Stimulated activated naive CD8-positive, alpha-beta T cell treated with anti-CD3 and anti-CD28 coated beads, Interleukin-15, Interleukin-2, amounts not matched to agents 100 ng/mL and 50 ng/mL, for 24 hours (primary cell): ENCODE data around the gene SLC19A1.
A peak's percentile ranks its signal among the peaks of the same experiment; 100 is the strongest.

Experiments
- H3K27ac Mint-ChIP-seq: one replicate; pipeline ENCODE4 v1.8.0; 2021; ENCODE audit warnings: mild to moderate bottlenecking, mixed read lengths
- H3K27me3 Mint-ChIP-seq: one replicate; pipeline ENCODE4 v1.8.0; 2021; ENCODE audit warnings: mixed read lengths
- H3K36me3 Mint-ChIP-seq: one replicate; pipeline ENCODE4 v1.8.0; 2021; ENCODE audit warnings: low read depth, mixed read lengths
- H3K4me1 Mint-ChIP-seq: one replicate; pipeline ENCODE4 v1.8.0; 2021; ENCODE audit warnings: low read depth, mixed read lengths
- H3K4me3 Mint-ChIP-seq: one replicate; pipeline ENCODE4 v1.8.0; 2021; ENCODE audit warnings: mild to moderate bottlenecking, mixed read lengths
- H3K9me3 Mint-ChIP-seq: one replicate; pipeline ENCODE4 v1.8.0; 2021; ENCODE audit warnings: mixed read lengths

SLC19A1 gene

GRCh38 chr21:45556302-45556644 lies 14.0 kb upstream of the SLC19A1 start:
- Mint-ChIP-seq H3K4me3 (no peak overlapping the region), H3K4me1 (peaks cover 21% of the 10 kb centered on the region), H3K36me3 (no peaks in the 10 kb centered on the region), H3K9me3 (no peaks in the 10 kb centered on the region), H3K27ac (no peak overlapping the region), H3K27me3 (peaks cover 4% of the 10 kb centered on the region)

GRCh38 chr21:45555557-45556301 lies 13.5 kb upstream of the SLC19A1 start:
- H3K4me1 Mint-ChIP-seq, result peaks cover 26% of the 10 kb centered on the region
- no peaks in the 10 kb centered on the region for H3K9me3 Mint-ChIP-seq
- no peak overlapping the region for H3K4me3 Mint-ChIP-seq
- no peak overlapping the region for H3K27ac Mint-ChIP-seq
- no peaks in the 10 kb centered on the region for H3K36me3 Mint-ChIP-seq
- H3K27me3 Mint-ChIP-seq, result peaks cover 4% of the 10 kb centered on the region

GRCh38 chr21:45555251-45555556 lies 13.0 kb upstream of the SLC19A1 start:
- Mint-ChIP-seq H3K27me3 (peaks cover under 1% of the 10 kb centered on the region), H3K4me1 (peaks cover 31% of the 10 kb centered on the region), H3K36me3 (no peaks in the 10 kb centered on the region), H3K27ac (no peak overlapping the region), H3K9me3 (no peaks in the 10 kb centered on the region), H3K4me3 (no peak overlapping the region)

- Mint-ChIP-seq H3K4me3 (peak overlapping the region; percentile 85), H3K9me3 (no peaks in the 10 kb centered on the region)
These were observed 12.4 kb upstream of the SLC19A1 start for GRCh38 chr21:45554477-45555175.

GRCh38 chr21:45552696-45553391 lies 10.6 kb upstream of the SLC19A1 start:
- Mint-ChIP-seq H3K36me3 (no peaks in the 10 kb centered on the region), H3K27ac (no peak overlapping the region), H3K27me3 (no peaks in the 10 kb centered on the region), H3K4me1 (peaks cover 41% of the 10 kb centered on the region), H3K9me3 (no peaks in the 10 kb centered on the region), H3K4me3 (no peak overlapping the region)

More at GRCh38 chr21:45554477-45555175, 12.4 kb upstream of the SLC19A1 start:
- Mint-ChIP-seq H3K4me1 (peaks cover 34% of the 10 kb centered on the region), H3K27ac (peak overlapping the region; percentile 88), H3K36me3 (no peaks in the 10 kb centered on the region), H3K27me3 (no peaks in the 10 kb centered on the region)

GRCh38 chr21:45551783-45552695 lies 9.8 kb upstream of the SLC19A1 start:
- peak overlapping the region; percentile 97 for H3K27ac Mint-ChIP-seq
- H3K9me3 Mint-ChIP-seq, result no peaks in the 10 kb centered on the region
- H3K27me3 Mint-ChIP-seq, result no peaks in the 10 kb centered on the region
- peak overlapping the region; percentile 79 for H3K4me3 Mint-ChIP-seq
- H3K4me1 Mint-ChIP-seq, result peaks cover 41% of the 10 kb centered on the region
- H3K36me3 Mint-ChIP-seq, result no peaks in the 10 kb centered on the region

- Mint-ChIP-seq H3K36me3 (no peaks in the 10 kb centered on the region), H3K4me1 (peaks cover 41% of the 10 kb centered on the region), H3K4me3 (peak overlapping the region; percentile 79), H3K27ac (peak overlapping the region; percentile 97), H3K27me3 (no peaks in the 10 kb centered on the region), H3K9me3 (no peaks in the 10 kb centered on the region)
These were observed 9.1 kb upstream of the SLC19A1 start for GRCh38 chr21:45551316-45551715.

- H3K27ac Mint-ChIP-seq, result peak overlapping the region; percentile 97
- peak overlapping the region; percentile 79 for H3K4me3 Mint-ChIP-seq
- H3K4me1 Mint-ChIP-seq, result peaks cover 41% of the 10 kb centered on the region
- H3K27me3 Mint-ChIP-seq, result no peaks in the 10 kb centered on the region
- no peaks in the 10 kb centered on the region for H3K9me3 Mint-ChIP-seq
- H3K36me3 Mint-ChIP-seq, result no peaks in the 10 kb centered on the region
These were observed 8.4 kb upstream of the SLC19A1 start for GRCh38 chr21:45550522-45551210.

- no peaks in the 10 kb centered on the region for H3K9me3 Mint-ChIP-seq
- peaks cover 41% of the 10 kb centered on the region for H3K4me1 Mint-ChIP-seq
- peak overlapping the region; percentile 51 for H3K4me3 Mint-ChIP-seq
- no peaks in the 10 kb centered on the region for H3K27me3 Mint-ChIP-seq
- no peaks in the 10 kb centered on the region for H3K36me3 Mint-ChIP-seq
- H3K27ac Mint-ChIP-seq, result peak overlapping the region; percentile 97
These were observed 7.6 kb upstream of the SLC19A1 start for GRCh38 chr21:45549626-45550463.

GRCh38 chr21:45548711-45549491 lies 6.7 kb upstream of the SLC19A1 start:
- Mint-ChIP-seq H3K4me3 (no peak overlapping the region), H3K4me1 (peaks cover 36% of the 10 kb centered on the region), H3K27ac (no peak overlapping the region), H3K36me3 (no peaks in the 10 kb centered on the region), H3K9me3 (no peaks in the 10 kb centered on the region), H3K27me3 (no peaks in the 10 kb centered on the region)

- no peak overlapping the region for H3K4me3 Mint-ChIP-seq
- H3K4me1 Mint-ChIP-seq, result peaks cover 36% of the 10 kb centered on the region
- H3K27ac Mint-ChIP-seq, result no peak overlapping the region
These were observed 5.3 kb upstream of the SLC19A1 start for GRCh38 chr21:45547545-45547900.

GRCh38 chr21:45546636-45547544 lies 4.7 kb upstream of the SLC19A1 start:
- no peaks in the 10 kb centered on the region for H3K9me3 Mint-ChIP-seq
- H3K4me1 Mint-ChIP-seq, result peaks cover 32% of the 10 kb centered on the region
- H3K27ac Mint-ChIP-seq, result no peak overlapping the region
- no peak overlapping the region for H3K4me3 Mint-ChIP-seq
- no peaks in the 10 kb centered on the region for H3K27me3 Mint-ChIP-seq
- no peaks in the 10 kb centered on the region for H3K36me3 Mint-ChIP-seq

More at GRCh38 chr21:45547545-45547900, 5.3 kb upstream of the SLC19A1 start:
- no peaks in the 10 kb centered on the region for H3K36me3 Mint-ChIP-seq
- H3K9me3 Mint-ChIP-seq, result no peaks in the 10 kb centered on the region
- H3K27me3 Mint-ChIP-seq, result no peaks in the 10 kb centered on the region
